Loucy (cell line): ENCODE data around the gene ZNF385B.

Experiments used
- CTCF ChIP-seq: fragments of 200-600 bp; sonication (generic); conservative IDR thresholded peaks from 2 replicates; pipeline ENCODE4 v1.5.1; 2014; ENCODE audit warnings: mild to moderate bottlenecking, antibody characterized with exemption, low read length
- EZH2phosphoT487 ChIP-seq: fragments of 200-600 bp; IDR thresholded peaks from 2 replicates; pipeline ENCODE4 v1.6.1; 2018; ENCODE audit warnings: antibody characterized with exemption, mild to moderate bottlenecking, moderate library complexity, borderline replicate concordance

GRCh38 chr2:179771791-179772190 lies 89.6 kb downstream of the ZNF385B start:
- TF ChIP-seq CTCF (no peak), EZH2phosphoT487 (no peak)
